Uterus (tissue), 4 donors: ENCODE results near the gene CEP43. TPM values are rescaled to one million over a fixed set of nuclear protein-coding genes. Genes with fewer than 3 reads are reported as not detected.

Experiments used
- DNase-seq, 2 donors: peaks; one replicate each; pipeline ENCODE4 v3.0.0-alpha.2; 2019 to 2020
- H3K27ac ChIP-seq, 2 donors: fragments of 200-600 bp; sonication (generic); 1 replicate in 1 of 2; 2 replicates in 1 of 2; pipeline ENCODE4 v1.5.1; 2016 to 2018
- H3K27me3 ChIP-seq, 2 donors: fragments of 200-600 bp; sonication (generic); one replicate each; pipeline ENCODE4 v1.5.1; 2018 to 2019; ENCODE audit warnings: control low read depth in 1 of 2
- H3K36me3 ChIP-seq, 2 donors: fragments of 200-600 bp; sonication (generic); one replicate each; pipeline ENCODE4 v1.5.1; 2019; ENCODE audit warnings: control low read depth in 1 of 2
- H3K4me1 ChIP-seq, 2 donors: fragments of 200-600 bp; sonication (generic); one replicate each; pipeline ENCODE4 v1.5.1; 2018 to 2019; ENCODE audit warnings: control low read depth in 1 of 2
- H3K4me3 ChIP-seq, 2 donors: fragments of 200-600 bp; sonication (generic); 1 replicate in 1 of 2; 2 replicates in 1 of 2; pipeline ENCODE4 v1.5.1; 2018 to 2019; ENCODE audit warnings: mild to moderate bottlenecking in 1 of 2
- H3K9me3 ChIP-seq, 2 donors: fragments of 200-600 bp; sonication (generic); one replicate each; pipeline ENCODE4 v1.5.1; 2019; ENCODE audit warnings: control low read depth in 1 of 2
- POLR2A ChIP-seq, 2 donors: fragments of 450-650 bp; IDR thresholded peaks; one replicate each; pipeline ENCODE4 v1.6.1; 2016; ENCODE audit warnings: antibody characterized with exemption in 2 of 2, mild to moderate bottlenecking in 1 of 2, moderate library complexity in 1 of 2
- intact Hi-C: fragments of 100-400 bp; cut with DNase I; formaldehyde crosslinking; loops from one replicate; pipeline ENCODE4 v1.15.1; 2023; ENCODE audit warnings: low total_unique reads
- total RNA-seq, 4 donors: library from RNA; depleted of rRNA in 3 of 4; stranded (reverse); fragments of >200 nt in 3 of 4; gene quantifications; one replicate each; pipeline versions ENCODE4 v1.1.0 to v1.2.4, GENCODE V29; 2014 to 2023
- TF ChIP-seq, protein P1 (sequence below), 4 experiments: fragments of 200-600 bp in 2 of 4; fragments of 450-650 bp in 2 of 4; sonication (generic) in 2 of 4; IDR thresholded peaks; one replicate each; pipeline ENCODE4 v1.5.1; 2016 to 2019; ENCODE audit warnings: antibody characterized with exemption in 4 of 4, mild to moderate bottlenecking in 2 of 4, moderate library complexity in 1 of 4
- donor health status: DM: yes; HTN: yes; CAD: no.

The CEP43 gene
- total RNA-seq, 4 donors from 2014 or later: 8.5 to 59.7 (median 37.2) TPM

- no peak overlapping the region for H3K4me3 ChIP-seq
- no peaks in the 10 kb centered on the region for H3K9me3 ChIP-seq
- intact Hi-C loops: no loop called here
- H3K27me3 ChIP-seq: no peaks in the 10 kb centered on the region
- no peak for DNase-seq
- H3K36me3 ChIP-seq: no peaks in the 10 kb centered on the region
- TF ChIP-seq, protein P1, sequence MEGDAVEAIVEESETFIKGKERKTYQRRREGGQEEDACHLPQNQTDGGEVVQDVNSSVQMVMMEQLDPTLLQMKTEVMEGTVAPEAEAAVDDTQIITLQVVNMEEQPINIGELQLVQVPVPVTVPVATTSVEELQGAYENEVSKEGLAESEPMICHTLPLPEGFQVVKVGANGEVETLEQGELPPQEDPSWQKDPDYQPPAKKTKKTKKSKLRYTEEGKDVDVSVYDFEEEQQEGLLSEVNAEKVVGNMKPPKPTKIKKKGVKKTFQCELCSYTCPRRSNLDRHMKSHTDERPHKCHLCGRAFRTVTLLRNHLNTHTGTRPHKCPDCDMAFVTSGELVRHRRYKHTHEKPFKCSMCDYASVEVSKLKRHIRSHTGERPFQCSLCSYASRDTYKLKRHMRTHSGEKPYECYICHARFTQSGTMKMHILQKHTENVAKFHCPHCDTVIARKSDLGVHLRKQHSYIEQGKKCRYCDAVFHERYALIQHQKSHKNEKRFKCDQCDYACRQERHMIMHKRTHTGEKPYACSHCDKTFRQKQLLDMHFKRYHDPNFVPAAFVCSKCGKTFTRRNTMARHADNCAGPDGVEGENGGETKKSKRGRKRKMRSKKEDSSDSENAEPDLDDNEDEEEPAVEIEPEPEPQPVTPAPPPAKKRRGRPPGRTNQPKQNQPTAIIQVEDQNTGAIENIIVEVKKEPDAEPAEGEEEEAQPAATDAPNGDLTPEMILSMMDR (IDR thresholded peaks at IDR 0.05): no peak
- TF ChIP-seq POLR2A (IDR thresholded peaks at IDR 0.05): no peak
- H3K27ac ChIP-seq: peak overlapping the region in 1 of 2 donors; percentile 86
- peaks cover 3 to 6% of the 10 kb centered on the region in 2 donors for H3K4me1 ChIP-seq
Measured at GRCh38 chr6:166957805-166958076, 41.5 kb upstream of the CEP43 start.

DNA sequence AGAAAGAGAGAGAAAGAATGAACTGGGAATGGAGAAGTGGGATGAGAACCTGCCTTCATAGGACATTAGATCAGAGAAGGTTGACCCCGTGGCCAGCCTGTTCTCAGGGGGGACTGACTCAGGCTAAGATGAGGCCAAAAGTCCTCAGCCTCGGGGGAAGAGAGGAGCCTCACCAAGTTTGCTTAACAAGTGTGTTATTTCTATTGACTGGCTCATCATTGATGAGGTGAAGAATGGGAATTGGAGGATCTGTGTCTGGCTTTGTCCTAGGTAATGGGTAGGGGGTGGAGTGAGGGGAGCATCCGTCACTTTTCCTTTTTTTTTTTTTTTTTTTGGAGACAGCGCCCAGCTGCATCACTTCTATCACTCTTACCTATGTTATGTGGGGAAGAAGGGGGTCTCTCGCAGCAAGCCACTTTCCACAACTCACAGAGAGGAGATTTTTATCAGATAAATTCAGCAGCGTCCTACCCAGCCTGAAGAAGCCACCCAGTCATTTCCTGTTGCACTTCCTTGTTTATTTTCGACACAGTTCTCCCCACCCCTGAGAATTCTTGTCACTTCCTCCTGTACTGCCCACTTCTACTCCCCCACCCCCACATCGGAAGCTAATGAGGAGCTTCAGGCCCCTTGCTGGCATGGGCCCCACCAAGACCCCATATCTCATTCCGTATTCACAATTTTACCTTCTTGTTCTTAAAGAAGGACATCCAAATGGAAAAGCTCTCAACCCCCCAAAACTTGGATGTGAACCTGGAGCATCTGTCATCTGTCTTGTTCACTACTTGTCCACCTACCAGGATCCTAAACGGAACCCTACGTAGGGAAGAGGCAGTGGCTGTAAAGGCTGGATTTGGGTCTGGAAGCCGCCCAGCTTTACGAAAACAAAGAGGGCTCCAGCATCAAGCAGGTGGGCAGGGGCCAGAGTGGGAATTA, 40.0 kb upstream of the CEP43 start:
- TF ChIP-seq POLR2A (IDR thresholded peaks at IDR 0.05): no peak
- TF ChIP-seq, protein P1 (IDR thresholded peaks at IDR 0.05): no peak
- no peaks in the 10 kb centered on the region for H3K27me3 ChIP-seq
- no peak overlapping the region for H3K4me3 ChIP-seq
- intact Hi-C loops: no loop called here
- no peaks in the 10 kb centered on the region for H3K9me3 ChIP-seq
- no peaks in the 10 kb centered on the region for H3K36me3 ChIP-seq
- no peak overlapping the region for H3K27ac ChIP-seq
- H3K4me1 ChIP-seq: peaks cover 3 to 6% of the 10 kb centered on the region in 2 donors
- DNase-seq: no peak

DNA sequence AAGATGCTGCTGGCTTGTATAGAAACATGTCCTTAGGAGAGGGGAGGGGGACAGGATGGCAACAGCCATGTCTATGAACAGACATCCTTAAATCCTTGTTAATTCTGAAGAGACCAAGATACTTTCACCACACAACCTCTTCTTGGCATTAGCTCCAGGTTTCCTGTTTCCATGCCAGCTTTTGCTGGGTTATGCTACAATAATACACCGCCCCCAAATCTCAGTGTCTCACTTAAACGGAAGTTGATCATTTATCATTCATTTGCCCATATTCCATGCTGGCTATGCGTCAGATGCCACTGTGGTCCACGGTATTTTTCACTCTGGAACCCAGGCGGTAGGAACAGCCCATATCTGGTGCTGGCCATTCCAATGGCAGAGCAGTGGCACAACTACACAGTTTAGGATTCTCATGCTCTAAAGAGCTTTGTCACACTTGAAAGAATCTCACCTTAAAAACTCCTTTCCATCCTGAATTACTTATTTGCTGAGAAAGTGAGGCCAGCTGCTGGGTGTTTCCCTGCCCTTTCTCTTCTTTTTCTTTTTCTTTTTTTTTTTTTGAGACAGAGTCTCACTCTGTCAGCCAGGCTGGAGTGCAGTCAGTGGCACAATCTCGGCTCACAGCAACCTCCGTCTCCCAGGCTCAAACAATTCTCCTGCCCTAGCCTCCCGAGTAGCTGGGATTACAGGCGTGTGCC, 39.1 kb upstream of the CEP43 start:
- Histone ChIP-seq H3K4me3 (no peak overlapping the region), H3K9me3 (no peaks in the 10 kb centered on the region), H3K36me3 (no peaks in the 10 kb centered on the region), H3K27ac (no peak overlapping the region), H3K27me3 (no peaks in the 10 kb centered on the region), H3K4me1 (peaks cover 3 to 6% of the 10 kb centered on the region in 2 donors)
- TF ChIP-seq POLR2A (IDR thresholded peaks at IDR 0.05): no peak
- TF ChIP-seq, protein P1 (IDR thresholded peaks at IDR 0.05): no peak
- intact Hi-C loops: no loop called here
- DNase-seq: no peak

GRCh38 chr6:166960609-166960978, 38.6 kb upstream of the CEP43 start:
- peaks cover 3 to 5% of the 10 kb centered on the region in 2 donors for H3K4me1 ChIP-seq
- TF ChIP-seq, protein P1 (IDR thresholded peaks at IDR 0.05): no peak
- TF ChIP-seq POLR2A (IDR thresholded peaks at IDR 0.05): no peak
- no peaks in the 10 kb centered on the region for H3K27me3 ChIP-seq
- intact Hi-C loops: no loop called here
- no peaks in the 10 kb centered on the region for H3K9me3 ChIP-seq
- H3K4me3 ChIP-seq: no peak overlapping the region
- no peaks in the 10 kb centered on the region for H3K36me3 ChIP-seq
- H3K27ac ChIP-seq: no peak overlapping the region
- DNase-seq: no peak

- H3K4me1 ChIP-seq: no peaks in the 10 kb centered on the region
- H3K9me3 ChIP-seq: no peaks in the 10 kb centered on the region
- TF ChIP-seq, protein P1 (IDR thresholded peaks at IDR 0.05): no peak
- TF ChIP-seq POLR2A (IDR thresholded peaks at IDR 0.05): no peak
- no peak for DNase-seq
- no peak overlapping the region for H3K27ac ChIP-seq
- intact Hi-C loops: no loop called here
- no peaks in the 10 kb centered on the region for H3K36me3 ChIP-seq
- no peak overlapping the region for H3K4me3 ChIP-seq
- no peaks in the 10 kb centered on the region for H3K27me3 ChIP-seq
Measured at GRCh38 chr6:166966268-166966667, 32.9 kb upstream of the CEP43 start.
